ENCODE results near the gene ASB5.

ASB5 gene

DNA sequence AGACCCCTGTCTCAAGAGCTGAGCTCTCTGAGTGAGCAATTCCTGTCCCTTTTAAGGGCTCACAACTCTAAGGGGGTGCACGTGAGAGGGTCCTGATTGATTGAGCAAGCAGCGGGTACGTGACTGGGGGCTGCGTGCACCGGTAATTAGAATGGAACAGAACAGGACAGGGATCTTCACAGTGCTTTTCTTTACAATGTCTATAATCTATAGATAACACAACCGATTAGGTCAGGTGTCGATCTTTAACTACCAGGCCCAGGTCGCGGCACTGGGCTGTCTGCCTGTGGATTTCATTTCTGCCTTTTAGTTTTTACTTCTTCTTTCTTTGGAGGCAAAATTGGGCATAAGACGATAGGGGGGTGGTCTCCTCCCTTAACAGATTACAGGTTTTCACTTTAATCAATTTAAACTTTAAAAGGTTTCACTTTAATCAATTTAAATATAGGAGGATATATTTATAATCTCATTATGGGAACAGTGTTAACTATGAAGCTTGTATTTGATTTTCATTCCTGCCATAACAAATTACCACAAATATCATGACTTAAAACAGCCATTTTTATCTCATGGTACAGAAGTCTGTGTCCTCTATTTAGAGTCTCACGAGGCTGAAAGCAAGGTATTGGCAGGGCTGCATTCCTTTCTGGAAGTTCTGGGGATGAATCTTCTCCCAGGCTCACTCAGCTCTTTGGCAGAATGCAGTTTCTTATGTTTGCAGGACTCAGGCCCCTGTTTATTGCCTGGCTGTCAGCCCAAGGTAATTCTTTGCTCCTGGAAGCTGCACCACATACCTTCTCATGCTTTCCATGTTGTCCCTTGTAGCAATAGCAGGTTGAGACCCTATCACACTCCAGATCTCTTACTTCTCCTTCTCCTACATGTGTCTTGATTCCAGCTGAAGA is 78.9 kb downstream of the ASB5 start:
- Histone ChIP-seq H3K9ac (ENCODE audit: low read length) (no peak overlapping the region), H3K4me3 (ENCODE audit: low read length) (no peak overlapping the region), H3K36me3 (ENCODE audit: control insufficient read depth, insufficient read depth, low read length, severe bottlenecking) (no peaks in the 10 kb centered on the region), H3K9me3 (ENCODE audit: control insufficient read depth, low read length) (no peaks in the 10 kb centered on the region), H3K27me3 (replicated peaks; ENCODE audit: control insufficient read depth, insufficient read depth, low read length) (no peaks in the 10 kb centered on the region), H3K4me1 (ENCODE audit: control insufficient read depth, insufficient read depth, low read length) (peaks cover 29% of the 10 kb centered on the region)
- DNase-seq (ENCODE audit: low read depth) = peak; percentile 16

DNA sequence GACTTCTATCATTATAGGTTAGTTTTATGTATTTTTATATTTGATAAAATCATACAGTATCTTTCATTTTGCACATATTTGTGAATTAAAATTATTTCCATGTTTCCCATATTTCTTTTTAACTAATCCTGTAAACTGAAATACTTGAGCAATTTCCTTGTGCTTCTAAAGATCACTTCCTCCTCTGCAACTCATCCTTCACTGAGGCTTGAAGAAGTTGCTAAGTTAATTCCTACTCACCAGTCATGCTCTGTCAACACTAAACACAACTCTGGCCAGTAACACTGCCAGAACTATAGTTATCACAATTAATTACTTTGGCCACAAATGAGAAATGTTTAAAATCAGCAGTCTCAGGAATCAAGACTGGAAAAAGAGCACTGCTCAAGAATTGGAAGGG is 80.4 kb downstream of the ASB5 start:
- H3K4me3 ChIP-seq (ENCODE audit: low read length) = no peak overlapping the region
- no peak for DNase-seq (ENCODE audit: low read depth)

DNA sequence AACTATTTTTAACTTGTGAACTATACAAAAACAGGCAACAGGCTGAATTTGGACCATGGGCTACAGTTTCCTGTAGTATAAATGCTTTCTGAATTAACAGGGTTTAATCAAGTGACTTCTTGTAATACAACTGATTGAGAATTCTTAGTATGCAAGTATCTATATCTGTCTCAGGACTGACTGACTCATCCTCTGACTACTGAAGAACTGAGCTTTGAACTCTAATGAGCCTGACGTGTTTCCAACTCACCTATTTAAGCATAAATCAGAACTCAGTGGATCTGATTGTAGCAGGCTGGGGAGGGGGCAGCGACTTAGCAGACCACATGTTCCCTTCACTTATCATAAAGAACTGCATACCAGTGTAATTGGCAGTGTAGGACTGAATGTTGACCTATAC is 81.4 kb downstream of the ASB5 start:
- Histone ChIP-seq H3K4me1 (ENCODE audit: control insufficient read depth, insufficient read depth, low read length) (peaks cover 25% of the 10 kb centered on the region), H3K36me3 (ENCODE audit: control insufficient read depth, insufficient read depth, low read length, severe bottlenecking) (no peaks in the 10 kb centered on the region), H3K9me3 (ENCODE audit: control insufficient read depth, low read length) (no peaks in the 10 kb centered on the region), H3K27me3 (replicated peaks; ENCODE audit: control insufficient read depth, insufficient read depth, low read length) (no peaks in the 10 kb centered on the region), H3K4me3 (ENCODE audit: low read length) (no peak overlapping the region), H3K9ac (ENCODE audit: low read length) (no peak overlapping the region)
- no peak for DNase-seq (ENCODE audit: low read depth)

More for the DNA sequence above, 80.4 kb downstream of the ASB5 start:
- Histone ChIP-seq H3K9me3 (ENCODE audit: control insufficient read depth, low read length) (no peaks in the 10 kb centered on the region), H3K9ac (ENCODE audit: low read length) (no peak overlapping the region), H3K36me3 (ENCODE audit: control insufficient read depth, insufficient read depth, low read length, severe bottlenecking) (no peaks in the 10 kb centered on the region), H3K27me3 (replicated peaks; ENCODE audit: control insufficient read depth, insufficient read depth, low read length) (no peaks in the 10 kb centered on the region), H3K4me1 (ENCODE audit: control insufficient read depth, insufficient read depth, low read length) (peaks cover 34% of the 10 kb centered on the region)

DNA sequence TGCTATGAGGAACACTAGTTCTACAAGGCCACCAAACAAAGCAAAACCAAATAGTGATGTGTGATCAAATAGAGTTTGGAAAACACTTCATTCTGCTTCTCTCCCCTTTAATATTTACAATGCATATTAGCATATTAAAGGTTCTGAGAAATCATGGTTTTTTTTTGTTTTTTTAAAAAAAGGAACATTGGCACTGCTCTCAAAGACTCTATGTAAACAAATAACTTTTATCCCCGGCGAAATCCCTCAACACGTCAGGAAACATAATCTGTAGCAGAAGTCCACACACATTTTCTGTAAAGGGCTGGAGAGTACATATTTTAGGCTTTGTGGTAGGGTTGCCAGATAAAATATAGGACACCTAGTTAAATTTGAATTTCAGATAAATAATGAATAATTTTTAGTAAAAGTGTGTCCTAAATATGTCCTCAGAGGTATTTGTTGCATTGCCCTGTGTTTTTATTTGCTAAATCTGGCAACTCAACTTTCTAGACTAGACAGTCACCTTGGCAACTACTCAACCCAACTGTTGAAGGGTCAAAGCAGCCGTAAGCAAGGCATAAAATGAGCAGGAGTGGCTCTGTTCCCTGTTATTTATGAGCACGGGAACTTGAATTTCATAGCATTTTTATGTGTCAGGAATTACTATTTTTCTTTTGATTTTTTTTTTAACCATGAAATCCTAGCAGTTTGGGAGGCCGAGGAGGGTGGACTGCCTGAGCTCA is 82.2 kb downstream of the ASB5 start:
- H3K36me3 ChIP-seq (ENCODE audit: control insufficient read depth, insufficient read depth, low read length, severe bottlenecking) = no peaks in the 10 kb centered on the region
- H3K9ac ChIP-seq (ENCODE audit: low read length) = no peak overlapping the region
- no peak overlapping the region for H3K4me3 ChIP-seq (ENCODE audit: low read length)
- peaks cover 18% of the 10 kb centered on the region for H3K4me1 ChIP-seq (ENCODE audit: control insufficient read depth, insufficient read depth, low read length)
- H3K9me3 ChIP-seq (ENCODE audit: control insufficient read depth, low read length) = no peaks in the 10 kb centered on the region
- DNase-seq (ENCODE audit: low read depth) = peak; percentile 21
- no peaks in the 10 kb centered on the region for H3K27me3 ChIP-seq (replicated peaks; ENCODE audit: control insufficient read depth, insufficient read depth, low read length)

DNA sequence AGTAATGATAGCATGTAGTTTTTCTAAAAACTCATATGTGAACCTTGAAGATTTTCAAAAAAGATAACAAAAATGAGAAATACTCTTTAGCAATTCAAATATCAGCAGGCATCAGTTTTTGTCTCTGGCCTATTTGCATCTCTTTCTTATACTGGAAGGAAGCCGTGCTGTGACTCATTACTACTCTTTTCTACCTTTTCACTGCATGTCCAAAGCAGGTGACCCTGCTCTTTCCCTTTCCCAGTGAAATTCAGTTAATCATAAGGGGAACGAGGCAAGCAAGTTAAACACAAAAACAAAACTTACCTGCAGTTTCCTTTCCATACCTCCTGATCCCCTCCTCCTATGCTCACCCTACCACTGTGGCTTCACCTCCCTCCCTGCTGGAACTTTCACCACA is 83.0 kb downstream of the ASB5 start:
- DNase-seq (ENCODE audit: low read depth) = no peak
- Histone ChIP-seq H3K36me3 (ENCODE audit: control insufficient read depth, insufficient read depth, low read length, severe bottlenecking) (no peaks in the 10 kb centered on the region), H3K27me3 (replicated peaks; ENCODE audit: control insufficient read depth, insufficient read depth, low read length) (no peaks in the 10 kb centered on the region), H3K4me1 (ENCODE audit: control insufficient read depth, insufficient read depth, low read length) (peaks cover 18% of the 10 kb centered on the region), H3K4me3 (ENCODE audit: low read length) (no peak overlapping the region), H3K9ac (ENCODE audit: low read length) (no peak overlapping the region), H3K9me3 (ENCODE audit: control insufficient read depth, low read length) (no peaks in the 10 kb centered on the region)

DNA sequence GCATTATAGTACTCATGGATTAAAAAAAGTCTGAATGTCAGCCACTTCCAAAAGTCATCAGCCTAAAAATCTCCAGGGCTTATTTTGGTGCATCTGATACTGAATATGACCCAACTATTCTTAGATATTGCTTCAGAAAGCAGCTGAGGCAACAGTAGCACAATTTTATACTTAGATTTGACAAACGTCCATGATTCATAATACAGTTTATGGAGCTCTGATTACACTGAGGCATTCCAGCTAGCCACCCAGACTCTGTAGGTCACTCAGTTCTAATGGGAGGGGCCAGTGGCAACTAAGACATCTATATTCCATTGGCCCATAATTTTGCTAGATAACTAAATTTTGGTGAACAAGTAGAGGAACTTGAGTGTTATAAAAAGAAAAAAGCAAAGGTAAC is 84.0 kb downstream of the ASB5 start:
- Histone ChIP-seq H3K4me3 (ENCODE audit: low read length) (no peak overlapping the region), H3K4me1 (ENCODE audit: control insufficient read depth, insufficient read depth, low read length) (peaks cover 18% of the 10 kb centered on the region), H3K9me3 (ENCODE audit: control insufficient read depth, low read length) (no peaks in the 10 kb centered on the region), H3K36me3 (ENCODE audit: control insufficient read depth, insufficient read depth, low read length, severe bottlenecking) (no peaks in the 10 kb centered on the region), H3K9ac (ENCODE audit: low read length) (no peak overlapping the region), H3K27me3 (replicated peaks; ENCODE audit: control insufficient read depth, insufficient read depth, low read length) (no peaks in the 10 kb centered on the region)
- peak; percentile 87 for DNase-seq (ENCODE audit: low read depth)
